ENCODE measurements around the gene RAC2.

Gene RAC2

DNA sequence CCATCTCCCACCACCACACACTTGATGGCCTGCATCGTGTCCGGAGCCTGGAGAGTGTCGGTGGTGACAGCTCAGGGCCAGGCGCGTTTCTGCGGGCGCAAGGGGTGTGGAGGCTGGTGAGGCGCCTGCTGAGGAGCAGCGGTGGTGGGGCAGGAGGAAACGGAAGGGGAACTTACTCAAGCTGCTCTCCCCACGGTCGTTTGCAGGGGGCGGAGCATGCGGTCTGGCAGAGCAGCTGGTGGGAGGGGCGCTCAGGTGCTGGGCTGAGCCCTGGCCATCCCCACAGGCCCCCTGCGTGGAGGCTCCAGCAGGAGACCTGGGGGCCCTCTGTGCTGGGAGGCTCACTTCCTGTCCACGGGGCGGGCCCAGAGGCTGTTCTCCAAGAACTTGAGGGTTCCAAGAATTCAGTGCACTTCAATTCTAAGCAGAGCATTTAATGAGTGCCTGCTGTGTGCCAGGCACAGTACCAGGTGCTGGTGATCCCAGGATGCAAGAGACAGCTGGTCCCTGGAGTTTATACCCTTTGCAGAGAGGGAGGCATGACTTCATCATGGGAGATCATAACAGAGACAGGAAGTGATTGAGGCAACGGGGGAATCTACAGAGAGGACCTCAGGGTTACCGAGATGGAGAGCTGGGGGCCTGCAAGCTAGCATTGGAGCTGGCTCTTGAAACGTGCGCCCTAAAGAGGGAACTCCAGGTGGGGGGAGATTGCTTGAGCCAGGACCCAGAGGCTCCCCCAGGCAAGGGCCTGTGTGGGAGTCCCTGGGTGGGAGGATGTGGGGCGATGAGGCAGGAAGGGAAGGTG is at the start of gene RAC2:
Gene RAC2, minus strand, starts transcription at position 156 of the 808 bp plus-strand sequence. Its CDS starts 121 bp downstream, at position 35.
- peak; percentile 89 for DNase-seq

DNA sequence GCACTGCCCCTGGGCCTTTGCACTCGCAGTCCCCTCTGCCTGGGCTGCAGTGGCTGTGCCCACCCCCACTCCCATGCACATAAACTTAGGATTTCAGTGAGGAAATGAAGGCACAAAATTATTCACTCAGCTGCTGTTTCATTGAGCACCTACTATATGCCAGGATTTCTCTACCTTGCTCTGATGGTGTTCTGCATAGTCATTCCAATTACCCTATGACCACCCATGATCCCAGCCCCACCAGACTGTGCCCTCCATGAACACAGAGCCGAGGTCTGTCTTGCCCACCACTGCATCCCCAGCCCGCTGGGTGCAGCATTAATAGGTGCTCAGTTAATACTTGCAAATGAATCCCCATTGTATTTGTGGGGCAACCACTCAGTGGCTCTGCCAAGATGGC is 49.1 kb upstream of the RAC2 start:
- DNase-seq, result no peak

DNA sequence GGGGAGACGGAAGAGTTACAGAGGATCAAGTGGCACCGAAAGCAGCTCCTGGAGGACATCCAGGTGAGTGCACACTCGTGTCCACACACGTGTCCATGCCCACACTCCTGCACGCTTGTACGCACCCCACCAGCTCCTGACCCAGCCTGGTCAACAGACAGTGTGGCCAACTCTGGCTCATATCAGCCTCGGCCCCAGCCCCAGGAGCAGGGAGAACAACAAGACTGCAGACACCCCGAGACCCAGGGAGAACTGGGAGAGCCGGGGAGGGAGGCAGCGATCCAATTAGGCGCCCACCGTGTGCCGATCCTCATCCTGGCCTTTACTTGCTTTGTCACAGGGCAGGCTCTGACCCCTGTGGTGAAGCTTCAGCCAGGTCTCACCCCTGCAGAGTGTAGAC is 48.6 kb upstream of the RAC2 start:
- no peak for DNase-seq

DNA sequence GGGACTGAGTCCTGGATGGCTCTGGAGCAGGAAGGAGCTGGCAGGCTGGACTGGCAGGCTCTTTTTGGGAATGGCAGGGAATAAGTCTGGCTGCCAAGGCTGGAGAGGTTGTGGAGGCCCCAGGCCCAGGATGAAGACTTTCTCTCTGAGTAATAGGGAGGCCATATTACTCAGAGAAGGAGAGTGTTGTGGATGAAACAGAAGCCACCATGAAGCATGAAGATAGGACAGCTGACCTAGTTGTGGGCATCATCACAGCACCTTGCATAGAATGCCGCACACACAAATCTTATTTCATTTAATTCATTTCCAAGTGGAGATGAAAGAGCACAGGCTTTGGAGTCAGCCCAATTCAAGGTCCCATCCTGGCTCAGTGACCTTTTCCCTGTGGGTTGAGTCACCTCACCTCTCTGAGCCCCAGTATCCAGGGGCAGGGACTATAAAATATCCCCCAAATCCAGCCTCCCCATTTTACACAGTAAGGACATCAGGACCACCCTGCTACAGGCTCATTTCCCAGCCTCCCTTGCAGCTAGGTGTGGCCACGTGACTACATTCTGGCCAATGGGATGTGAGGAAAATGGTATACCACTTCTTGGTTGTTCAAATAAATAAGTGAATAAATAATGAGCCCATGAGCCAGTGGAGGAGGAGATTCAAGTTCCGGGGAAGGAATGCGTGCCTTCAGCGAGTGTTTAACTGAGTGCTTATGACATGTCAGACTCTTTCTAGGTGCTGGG is 47.7 kb upstream of the RAC2 start:
- no peak for DNase-seq

DNA sequence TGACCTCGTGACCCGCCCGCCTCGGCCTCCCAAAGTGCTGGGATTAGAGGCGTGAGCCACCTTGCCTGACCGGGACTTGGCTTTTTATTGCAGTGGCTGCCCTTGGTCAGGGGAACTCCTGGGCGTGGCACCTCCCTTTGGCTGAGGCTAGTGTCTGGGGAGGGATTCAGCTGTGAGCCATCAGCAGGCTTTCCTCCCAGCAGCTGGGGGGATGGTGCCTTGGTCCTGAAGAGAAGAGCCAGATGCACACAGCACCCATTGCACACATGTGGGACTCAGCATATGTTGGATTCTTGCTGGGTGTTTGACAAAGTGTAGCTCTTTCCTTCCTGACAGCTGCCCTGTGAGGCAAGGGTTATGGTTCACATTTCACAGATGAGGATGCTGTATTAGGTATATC is 46.7 kb upstream of the RAC2 start:
- no peak for DNase-seq

DNA sequence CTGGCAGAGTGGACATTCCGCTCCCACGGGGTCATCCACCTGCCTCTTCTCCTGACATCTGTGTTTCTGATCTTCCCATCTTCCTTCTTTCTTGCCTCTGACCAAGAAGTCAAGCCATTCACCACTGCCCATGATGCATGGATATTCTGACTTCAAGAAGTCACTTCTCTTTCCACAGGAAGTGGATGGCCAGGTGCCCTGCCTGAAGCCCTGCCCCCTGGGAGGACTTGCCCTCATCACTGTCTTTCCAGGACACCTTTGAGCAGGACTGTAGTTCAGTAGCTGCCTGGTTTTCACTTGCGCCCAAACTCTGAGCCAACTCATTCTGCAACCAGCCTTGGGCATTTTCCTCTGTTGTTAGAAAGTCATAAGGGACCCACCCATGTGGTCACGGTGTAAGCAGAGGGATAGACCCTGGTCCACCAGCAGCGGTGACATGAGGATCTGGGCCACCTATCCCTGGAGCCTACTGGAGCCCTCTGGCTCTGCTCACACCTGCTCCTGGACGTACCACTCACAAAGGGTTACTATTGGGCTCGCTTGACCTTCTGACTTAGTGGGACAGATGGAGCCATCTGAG is 45.2 kb upstream of the RAC2 start:
- DNase-seq, result no peak

DNA sequence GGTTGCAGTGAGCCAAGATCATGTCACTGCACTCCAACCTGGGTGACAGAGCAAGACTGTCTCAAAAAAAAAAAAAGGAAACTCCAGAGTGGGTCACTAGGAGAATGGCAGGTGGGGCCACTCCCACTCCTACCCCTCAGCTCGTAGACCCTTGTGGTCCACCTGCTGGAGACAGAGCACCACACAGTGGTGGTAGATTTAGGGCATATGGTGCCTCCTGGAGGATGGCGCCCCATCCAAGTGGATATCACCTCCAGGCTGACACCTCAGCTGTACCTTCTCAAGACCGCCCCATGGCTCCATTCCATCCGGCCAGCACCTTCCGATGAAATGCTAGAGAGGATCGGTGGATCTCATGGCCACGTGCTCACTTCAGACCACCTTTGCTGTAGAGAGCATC is 44.5 kb upstream of the RAC2 start:
- DNase-seq, result no peak

DNA sequence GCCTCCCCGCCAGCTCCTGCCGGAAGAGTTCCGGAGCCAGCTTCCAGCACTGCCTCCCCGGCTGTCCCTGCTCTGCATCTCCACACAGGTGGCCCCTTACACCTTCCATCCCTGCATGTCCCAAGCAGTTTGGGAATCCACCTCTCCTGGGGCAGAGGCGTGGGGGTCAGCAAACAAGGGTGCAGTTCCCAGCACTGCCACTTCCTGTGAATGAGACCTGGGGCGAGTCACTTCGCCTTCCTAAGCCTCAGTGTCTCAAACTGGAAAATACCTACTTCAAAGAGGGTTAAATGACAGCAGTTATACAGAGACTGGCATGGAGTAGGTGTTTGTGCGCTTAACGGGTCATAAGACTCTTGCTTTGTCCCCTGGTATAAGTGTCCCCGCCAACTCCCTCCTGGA is 43.5 kb upstream of the RAC2 start:
- no peak for DNase-seq

DNA sequence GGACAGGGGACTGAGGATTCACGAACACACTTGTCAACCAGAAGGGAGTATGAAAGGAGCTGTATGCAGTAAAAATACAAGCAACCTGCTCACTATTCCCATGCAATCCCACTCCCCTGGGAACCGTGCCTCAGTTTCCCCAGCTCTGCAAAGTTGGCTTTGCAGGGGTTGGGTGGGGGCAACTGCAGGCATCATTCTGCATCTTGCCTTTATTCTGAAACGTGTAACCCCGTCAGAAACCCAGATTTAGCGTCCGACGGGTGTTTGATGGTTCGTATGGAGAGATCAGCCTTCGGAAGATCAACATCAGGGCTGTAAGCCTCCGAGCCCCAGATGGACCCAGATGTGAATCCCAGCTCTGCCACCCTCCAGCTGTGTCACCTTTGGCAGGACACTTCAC is 41.9 kb upstream of the RAC2 start:
- DNase-seq, result no peak

DNA sequence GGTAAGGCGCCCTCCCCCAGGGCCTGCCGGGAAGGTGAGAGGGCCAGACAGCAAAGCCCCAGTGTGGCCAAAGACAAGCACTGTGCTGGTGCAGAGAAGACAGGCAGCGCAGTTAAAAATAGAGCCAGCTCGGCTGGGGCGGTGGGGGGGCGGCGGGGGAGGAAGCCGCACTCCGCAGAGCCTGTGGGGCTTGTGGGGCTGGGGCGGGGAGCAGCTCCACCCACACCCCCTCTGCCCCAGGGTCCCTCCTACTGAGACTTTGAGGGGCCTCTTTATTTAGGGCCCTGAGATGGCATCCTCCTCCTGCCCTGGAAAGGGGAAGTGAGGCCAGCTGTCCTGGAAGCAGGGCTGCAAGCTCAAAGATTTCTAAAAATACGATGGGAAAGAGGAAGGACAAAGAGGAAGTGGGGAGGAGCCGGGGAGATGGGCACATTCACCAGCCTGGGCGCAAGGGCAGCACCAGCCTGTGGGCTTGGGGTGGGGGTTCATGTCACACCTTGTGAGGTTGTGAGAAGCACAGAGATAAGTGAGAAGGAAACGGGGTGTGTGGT is 40.8 kb upstream of the RAC2 start:
- DNase-seq, result peak; percentile 85

DNA sequence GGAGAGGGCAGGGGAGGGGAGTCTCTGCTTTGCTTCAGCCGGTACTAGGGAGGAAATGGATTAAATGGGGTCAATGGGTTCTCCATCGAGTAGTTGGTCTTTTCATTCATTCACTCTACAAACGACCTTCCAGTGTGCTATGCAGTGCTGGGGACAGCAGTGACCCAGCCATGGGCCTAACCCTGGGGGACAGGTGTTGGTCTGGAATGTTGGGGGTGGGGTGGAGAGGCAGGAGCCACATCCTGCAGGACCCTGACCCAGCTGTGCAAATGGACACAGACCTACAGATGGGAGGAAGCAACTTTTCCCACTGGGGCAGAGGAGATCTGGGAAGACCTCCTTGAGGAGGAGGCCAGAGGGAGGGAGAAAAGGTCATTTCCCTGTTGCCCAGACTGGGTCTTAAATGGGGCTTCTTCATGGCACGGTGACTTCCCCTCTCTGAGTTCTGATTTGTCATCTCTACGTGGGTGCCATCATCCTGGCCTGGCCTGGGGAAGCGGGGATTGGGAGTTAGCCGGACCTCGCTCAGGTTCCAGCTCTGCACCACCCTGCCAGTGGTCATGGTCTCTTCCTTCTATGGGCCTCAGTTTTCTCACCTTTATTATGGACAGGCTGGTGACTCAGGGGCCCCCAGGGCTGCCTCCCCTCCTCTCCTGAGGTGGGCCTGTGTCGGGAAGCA is 40.2 kb upstream of the RAC2 start:
- DNase-seq, result no peak

DNA sequence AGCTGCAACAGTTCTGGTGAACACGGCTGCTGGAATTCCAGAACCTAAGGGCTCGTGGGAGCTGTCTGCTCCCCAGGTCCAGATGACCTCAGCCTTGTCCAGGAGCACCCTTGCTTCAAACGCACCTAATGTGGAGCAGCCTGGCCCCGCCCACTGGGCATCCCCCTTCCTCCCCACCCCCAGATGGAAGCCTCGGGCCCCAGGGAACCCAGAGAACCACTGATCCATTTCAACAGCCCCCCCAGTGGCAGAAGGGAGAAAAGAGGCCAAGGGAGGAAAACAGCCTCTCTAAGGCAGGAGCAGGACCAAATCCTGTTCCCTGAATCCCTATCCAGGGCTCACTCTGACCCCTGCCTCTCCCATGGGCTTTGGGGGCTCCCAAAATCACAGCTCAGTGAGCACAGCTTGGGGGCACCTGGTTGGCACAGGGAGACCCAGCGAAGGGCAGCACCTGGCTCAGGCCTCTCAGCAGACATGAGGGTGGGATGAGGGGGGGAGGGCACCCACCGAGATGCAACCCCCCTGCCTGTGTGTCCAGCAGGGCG is 39.4 kb upstream of the RAC2 start:
- no peak for DNase-seq

DNA sequence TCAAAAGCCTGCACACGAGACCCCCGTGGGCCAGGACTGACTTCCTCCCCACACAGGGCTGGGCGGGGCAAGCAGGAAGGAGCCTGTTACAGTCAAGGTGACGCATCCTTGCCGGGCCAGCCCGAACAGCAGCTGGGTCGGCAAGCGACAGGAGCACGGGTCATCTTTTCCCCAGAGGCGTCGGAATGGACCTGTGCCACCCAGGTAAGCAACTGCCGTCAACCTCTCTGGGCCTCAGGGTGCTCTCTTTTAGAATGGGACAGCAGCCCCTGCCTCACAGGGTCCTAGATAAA is 38.3 kb upstream of the RAC2 start, which contains the start of gene CYTH4:
Gene CYTH4, plus strand, starts transcription at position 124 of the 293 bp plus-strand sequence. Its CDS starts 62 bp downstream, at position 186.
- no peak for DNase-seq

DNA sequence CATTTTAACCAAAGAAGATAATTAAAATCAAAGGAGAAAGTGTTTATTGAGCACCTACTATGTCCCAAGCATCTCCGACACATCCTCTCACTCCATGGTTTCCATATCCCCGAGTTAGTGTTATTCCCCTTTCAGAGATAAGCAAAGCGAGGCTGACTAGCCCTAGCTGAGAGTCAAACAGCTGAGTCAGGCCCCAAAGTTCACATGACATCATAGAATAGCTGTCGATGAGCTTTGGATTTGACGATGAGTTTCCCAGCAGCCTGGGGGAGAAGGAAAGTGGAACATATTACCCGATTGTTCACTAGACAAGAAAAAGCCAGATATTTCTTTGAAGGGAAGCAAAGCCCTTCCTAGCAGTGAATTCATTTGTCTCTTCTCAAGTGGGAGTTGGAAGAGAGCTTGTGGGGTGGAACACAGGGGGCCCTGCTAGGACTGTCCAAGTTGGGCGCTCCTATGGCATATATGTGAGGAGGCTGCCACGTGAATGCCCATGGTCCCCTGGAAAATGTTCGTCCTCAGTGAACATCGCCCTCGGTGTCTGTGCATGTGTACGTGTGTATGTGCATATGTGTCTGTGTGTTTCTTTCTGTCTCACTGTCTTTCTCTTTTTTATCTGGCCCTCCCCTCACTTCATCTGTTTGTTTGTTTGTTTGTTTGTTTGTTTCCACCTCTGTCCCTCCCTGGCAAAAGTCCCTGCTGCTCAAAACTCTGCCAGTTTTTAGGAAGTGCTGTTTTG is 37.7 kb upstream of the RAC2 start:
- peak; percentile 37 for DNase-seq

DNA sequence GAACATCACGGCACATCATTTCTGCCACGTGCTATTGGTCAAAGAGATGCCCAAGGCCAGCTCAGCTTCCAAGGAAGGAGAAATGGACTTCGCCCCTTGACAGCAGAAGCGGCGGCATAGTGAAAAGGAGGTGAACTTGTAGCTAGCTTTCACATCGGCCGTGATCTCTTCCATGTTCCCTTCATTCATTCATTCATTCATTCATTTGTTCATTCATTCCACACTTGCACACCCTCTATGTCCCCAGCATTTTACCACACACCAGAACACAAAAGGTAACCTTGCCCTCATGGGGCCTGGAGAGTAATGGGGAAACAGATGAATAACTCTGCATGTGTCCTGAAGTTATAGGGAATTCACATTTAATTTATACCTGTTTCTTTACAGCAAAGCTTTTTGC is 37.1 kb upstream of the RAC2 start:
- DNase-seq, result no peak

DNA sequence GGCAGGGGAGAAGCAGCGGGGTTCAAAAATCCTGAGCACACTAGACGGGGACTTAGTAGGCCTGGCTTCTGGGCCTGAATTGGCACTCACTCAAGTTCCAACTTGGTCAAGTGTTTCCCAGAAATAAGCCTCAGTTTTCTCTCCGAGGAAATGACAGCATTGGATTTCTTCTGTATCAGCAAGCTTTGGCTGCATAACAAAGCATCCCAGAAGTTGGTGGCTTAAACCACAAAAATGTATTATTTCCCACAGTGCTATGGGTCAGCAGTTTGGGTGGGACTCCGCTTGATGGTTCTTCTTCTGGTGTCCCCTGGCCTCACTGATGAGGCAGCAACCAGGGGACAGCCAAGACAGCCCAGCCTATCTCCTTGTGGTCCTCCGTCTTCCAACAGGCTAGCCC is 36.6 kb upstream of the RAC2 start:
- no peak for DNase-seq

DNA sequence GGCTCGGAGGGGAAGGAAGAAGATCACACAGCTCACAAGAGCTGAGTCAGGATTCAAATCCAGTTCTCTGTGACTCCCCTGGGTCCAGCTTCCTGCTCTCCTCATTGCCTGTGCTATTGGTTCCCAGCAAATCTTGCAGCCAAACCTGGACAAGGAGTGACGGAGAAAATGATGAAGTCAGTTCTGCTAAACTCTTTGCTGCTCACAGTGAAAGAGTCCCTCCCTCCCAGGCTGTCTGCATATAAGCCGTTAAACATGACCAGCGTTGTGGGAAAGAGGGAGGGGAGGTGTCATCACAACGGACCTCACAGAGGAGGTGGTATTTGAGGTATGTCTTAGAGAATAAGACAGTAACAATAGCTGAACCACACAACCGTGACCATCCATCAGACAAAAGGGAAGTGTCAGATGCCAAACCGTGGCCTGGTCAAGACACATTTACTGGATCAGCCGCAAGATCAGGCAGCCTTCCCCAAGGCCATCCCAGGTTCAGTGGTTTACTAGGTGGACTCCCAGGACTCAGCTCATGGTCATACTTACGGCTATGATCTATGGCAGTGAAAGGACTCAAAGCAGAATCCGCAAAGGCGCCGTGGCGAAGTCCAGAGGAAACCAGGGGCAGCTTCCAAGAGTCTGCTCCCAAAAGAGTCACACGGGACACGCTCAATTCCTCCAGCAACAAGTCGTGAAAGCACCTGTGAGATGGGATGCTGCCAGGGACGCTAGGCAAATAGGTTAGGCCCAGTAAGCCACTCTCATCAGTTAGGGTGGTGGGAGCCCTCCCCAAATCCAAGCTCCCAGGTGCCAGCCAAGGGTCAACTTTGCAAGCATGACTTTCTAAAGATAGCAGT is 35.5 kb upstream of the RAC2 start:
- DNase-seq, result no peak

DNA sequence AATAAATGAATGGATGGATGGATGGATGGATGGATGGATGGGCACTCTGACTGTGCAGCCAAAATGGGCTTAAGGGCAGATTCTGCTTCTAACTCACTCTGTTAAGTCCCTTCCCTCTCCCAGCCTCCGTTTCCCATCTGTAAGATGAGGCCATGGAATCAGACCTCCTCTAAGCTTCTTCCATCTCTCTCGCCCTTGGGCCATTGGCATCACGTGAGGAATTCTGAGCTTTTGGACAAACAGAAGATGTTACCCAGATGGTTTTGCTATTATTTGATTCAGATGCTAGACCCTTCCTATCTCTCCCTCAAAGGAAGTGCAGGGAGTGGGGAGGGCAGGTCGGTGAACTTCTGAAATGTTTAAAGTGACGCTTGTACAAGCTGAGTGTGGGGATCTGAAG is 34.2 kb upstream of the RAC2 start:
- DNase-seq, result no peak

DNA sequence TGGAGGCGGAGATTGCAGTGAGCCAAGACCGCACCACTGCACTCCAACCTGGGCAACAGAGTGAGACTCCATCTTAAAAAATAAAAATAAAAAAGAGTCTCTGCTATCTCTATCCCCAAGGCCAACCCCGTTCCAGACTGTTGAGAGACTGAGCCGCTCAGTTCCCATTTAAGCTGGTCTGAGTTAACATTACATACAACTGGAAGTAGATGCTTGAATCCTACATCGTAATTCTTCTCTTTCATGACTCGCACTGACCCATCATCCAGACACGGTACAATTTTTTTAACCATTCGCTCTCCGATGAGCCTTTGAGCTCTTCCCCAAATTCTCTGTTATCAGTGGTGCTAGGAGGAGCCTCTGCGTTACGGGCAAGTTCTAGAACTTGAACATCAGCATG is 33.3 kb upstream of the RAC2 start:
- no peak for DNase-seq

DNA sequence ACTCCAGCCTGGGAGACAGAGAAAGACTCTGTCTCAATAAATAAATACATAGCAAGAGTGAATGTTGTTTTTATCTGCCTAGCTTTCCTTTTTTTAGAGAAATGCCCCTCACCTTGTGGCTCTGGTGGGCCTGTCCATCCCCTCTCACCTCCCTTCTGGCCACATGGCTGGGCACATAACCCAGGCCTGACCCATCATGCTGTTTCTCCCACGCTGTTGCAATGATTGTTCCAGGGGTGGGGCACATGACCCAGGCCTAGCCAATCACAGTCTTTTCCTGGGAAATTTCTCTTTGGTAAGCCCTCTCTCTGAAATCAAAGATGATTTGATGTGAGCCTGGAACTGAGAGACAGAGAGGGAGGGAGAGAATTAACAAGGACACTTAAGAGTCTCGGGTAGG is 32.7 kb upstream of the RAC2 start:
- no peak for DNase-seq

DNA sequence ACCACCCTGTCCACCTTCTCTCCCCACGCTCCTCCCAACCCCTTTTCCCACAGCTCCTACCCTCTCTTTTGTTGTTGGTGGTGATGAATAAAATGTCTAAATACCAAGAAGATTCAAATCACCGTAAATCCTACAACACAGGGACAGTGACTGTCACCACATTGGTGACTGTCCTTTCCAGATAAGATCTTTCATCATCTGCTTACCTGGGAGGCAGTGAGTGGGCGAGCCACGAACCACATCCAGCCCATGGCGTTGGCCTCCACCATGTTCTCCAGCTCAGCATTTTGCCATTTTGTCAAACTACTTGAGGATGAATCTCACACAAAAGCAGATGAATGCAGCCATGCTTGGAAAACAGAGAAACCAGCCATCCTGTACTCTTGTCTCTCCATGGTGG is 31.6 kb upstream of the RAC2 start:
- DNase-seq, result no peak

All from KG1 (cell line).